NT2/D1 (cell line): ENCODE measurements around the gene ZNF358.

ENCODE experiments used
- SUZ12 ChIP-seq: IDR thresholded peaks from 2 replicates; pipeline ENCODE4 v1.6.1; 2011; ENCODE audit not compliant: insufficient read length, insufficient read depth; ENCODE audit errors: extremely low read depth
- YY1 ChIP-seq: IDR thresholded peaks from 2 replicates; pipeline ENCODE4 v1.6.1; 2011; ENCODE audit not compliant: insufficient read length, insufficient read depth
- ZNF274 ChIP-seq: IDR thresholded peaks from 2 replicates; pipeline ENCODE4 v1.6.1; 2011; ENCODE audit warnings: mild to moderate bottlenecking, low read depth, low read length

- TF ChIP-seq SUZ12 (no peak), YY1 (no peak), ZNF274 (no peak)
These were observed 38.7 kb downstream of the ZNF358 start for GRCh38 chr19:7554565-7554964.
